Fibroblast of lung (primary cell): Measurements from ENCODE around the gene AEN. TPM values are rescaled to one million over a fixed set of nuclear protein-coding genes. Genes with fewer than 3 reads are reported as not detected.
A peak's percentile ranks its signal among the peaks of the same experiment; 100 is the strongest.

Experiments
- DNase-seq, 2 donors: peaks; one replicate each; pipeline versions ENCODE4 v3.0.0 to v3.0.0-alpha.2; 2010; ENCODE audit warnings: low read depth in 2 of 2
- H2AFZ ChIP-seq: 2 replicates; pipeline ENCODE4 v1.5.1; 2012; ENCODE audit warnings: low read length, control low read depth, inconsistent platforms
- H3K27ac ChIP-seq: 2 replicates; pipeline ENCODE4 v1.5.1; 2011; ENCODE audit warnings: low read length, control low read depth; ENCODE audit not compliant: insufficient read depth
- H3K27me3 ChIP-seq: 2 replicates; pipeline ENCODE4 v1.5.1; 2011; ENCODE audit warnings: mild to moderate bottlenecking, low read length; ENCODE audit not compliant: control insufficient read depth, insufficient read depth
- H3K36me3 ChIP-seq: 2 replicates; pipeline ENCODE4 v1.5.1; 2011; ENCODE audit warnings: low read length; ENCODE audit not compliant: control insufficient read depth, insufficient read depth
- H3K4me1 ChIP-seq: 2 replicates; pipeline ENCODE4 v1.5.1; 2011; ENCODE audit warnings: low read length; ENCODE audit not compliant: control insufficient read depth, insufficient read depth; ENCODE audit errors: extremely low read depth
- H3K4me2 ChIP-seq: 2 replicates; pipeline ENCODE4 v1.5.1; 2011; ENCODE audit warnings: low read length, control low read depth; ENCODE audit not compliant: insufficient read depth; ENCODE audit errors: extremely low read depth
- H3K4me3 ChIP-seq, 4 experiments: fragments of 200-600 bp in 1 of 4; sonication (generic) in 1 of 4; replicated peaks in 1 of 4; 2 replicates each; pipeline ENCODE4 v1.5.1; 2011 to 2016; ENCODE audit warnings: low read length in 4 of 4, low read depth in 3 of 4, mild to moderate bottlenecking in 3 of 4, control low read depth in 2 of 4, inconsistent platforms in 1 of 4, mixed read lengths in 1 of 4; ENCODE audit not compliant: insufficient read depth in 1 of 4; ENCODE audit errors: control extremely low read depth in 1 of 4
- H3K79me2 ChIP-seq: 2 replicates; pipeline ENCODE4 v1.5.1; 2012; ENCODE audit warnings: mild to moderate bottlenecking, low read length, inconsistent platforms; ENCODE audit not compliant: control insufficient read depth, insufficient read depth
- H3K9ac ChIP-seq: 2 replicates; pipeline ENCODE4 v1.5.1; 2011; ENCODE audit warnings: mild to moderate bottlenecking, low read length, control low read depth; ENCODE audit not compliant: insufficient read depth
- H3K9me3 ChIP-seq: 2 replicates; pipeline ENCODE4 v1.5.1; 2012; ENCODE audit warnings: low read depth, low read length; ENCODE audit not compliant: control insufficient read depth, insufficient read depth
- H4K20me1 ChIP-seq: 2 replicates; pipeline ENCODE4 v1.5.1; 2011; ENCODE audit warnings: low read length; ENCODE audit not compliant: control insufficient read depth, insufficient read depth; ENCODE audit errors: extremely low read depth
- EZH2 ChIP-seq: IDR thresholded peaks from 2 replicates; pipeline ENCODE4 v1.5.1; 2012; ENCODE audit warnings: low read length, control low read depth, mild to moderate bottlenecking; ENCODE audit errors: missing control alignments
- polyA plus RNA-seq, 2 donors: library from polyadenylated mRNA; depleted of rRNA in 1 of 2; stranded (reverse) in 1 of 2; unstranded in 1 of 2; fragments of >200 nt; gene quantifications; 2 replicates each; pipeline ENCODE4 v1.2.1, GENCODE V29; 2011 to 2012; ENCODE audit warnings: missing spikeins in 1 of 2
- total RNA-seq: library from RNA; depleted of rRNA; stranded (reverse); fragments of >200 nt; gene quantifications from 2 replicates; pipeline ENCODE4 v1.2.1, GENCODE V29; 2014
- TF ChIP-seq, protein P1 (sequence below), 2 donors: IDR thresholded peaks in 1 of 2; conservative IDR thresholded peaks in 1 of 2; 1 replicate in 1 of 2; 2 replicates in 1 of 2; pipeline ENCODE4 v1.5.1; 2011 to 2012; ENCODE audit warnings: low read length in 2 of 2, control low read depth in 1 of 2, inconsistent platforms in 1 of 2, low read depth in 1 of 2, mild to moderate bottlenecking in 1 of 2

Gene AEN
- total and polyA plus RNA-seq, 2 donors (not counting 1 experiment from before 2014, with no cell fraction given) = 18.5 to 83.7 TPM

DNA sequence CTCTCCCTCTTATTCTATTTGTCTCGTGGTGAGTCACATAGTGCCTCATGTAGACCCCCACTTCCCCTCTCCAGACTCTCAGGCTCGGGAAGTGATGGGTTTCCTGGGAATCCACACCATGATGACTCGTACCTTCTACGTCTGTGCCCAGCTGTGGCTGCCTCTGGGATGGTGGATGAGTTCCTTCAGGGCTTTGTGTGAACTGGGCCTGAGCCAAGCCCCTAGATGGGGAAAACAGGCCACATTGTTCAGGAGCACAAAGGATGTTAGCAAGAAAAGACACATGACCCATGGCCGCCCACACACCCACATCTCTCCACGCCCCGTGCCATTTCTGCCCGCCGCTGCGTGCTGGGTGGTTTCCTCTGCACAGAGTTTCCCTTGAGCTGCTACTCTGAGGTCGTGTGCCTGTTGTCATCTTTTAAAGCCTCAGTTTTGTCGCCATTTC lies 28.2 kb downstream of the AEN start:
- H3K79me2 ChIP-seq = no peaks in the 10 kb centered on the region
- H3K9ac ChIP-seq = no peak overlapping the region
- H2AFZ ChIP-seq = no peak overlapping the region
- no peaks in the 10 kb centered on the region for H3K27me3 ChIP-seq
- H3K36me3 ChIP-seq = no peaks in the 10 kb centered on the region
- H3K4me1 ChIP-seq = peaks cover 9% of the 10 kb centered on the region
- TF ChIP-seq, protein P1, sequence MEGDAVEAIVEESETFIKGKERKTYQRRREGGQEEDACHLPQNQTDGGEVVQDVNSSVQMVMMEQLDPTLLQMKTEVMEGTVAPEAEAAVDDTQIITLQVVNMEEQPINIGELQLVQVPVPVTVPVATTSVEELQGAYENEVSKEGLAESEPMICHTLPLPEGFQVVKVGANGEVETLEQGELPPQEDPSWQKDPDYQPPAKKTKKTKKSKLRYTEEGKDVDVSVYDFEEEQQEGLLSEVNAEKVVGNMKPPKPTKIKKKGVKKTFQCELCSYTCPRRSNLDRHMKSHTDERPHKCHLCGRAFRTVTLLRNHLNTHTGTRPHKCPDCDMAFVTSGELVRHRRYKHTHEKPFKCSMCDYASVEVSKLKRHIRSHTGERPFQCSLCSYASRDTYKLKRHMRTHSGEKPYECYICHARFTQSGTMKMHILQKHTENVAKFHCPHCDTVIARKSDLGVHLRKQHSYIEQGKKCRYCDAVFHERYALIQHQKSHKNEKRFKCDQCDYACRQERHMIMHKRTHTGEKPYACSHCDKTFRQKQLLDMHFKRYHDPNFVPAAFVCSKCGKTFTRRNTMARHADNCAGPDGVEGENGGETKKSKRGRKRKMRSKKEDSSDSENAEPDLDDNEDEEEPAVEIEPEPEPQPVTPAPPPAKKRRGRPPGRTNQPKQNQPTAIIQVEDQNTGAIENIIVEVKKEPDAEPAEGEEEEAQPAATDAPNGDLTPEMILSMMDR (conservative IDR thresholded peaks at IDR 0.05 in 1 of 2, IDR thresholded peaks at IDR 0.05 in 1 of 2; ENCODE audit: low read depth in 1 of 2, low read length in 2 of 2) = no peak
- no peak for TF ChIP-seq EZH2
- H4K20me1 ChIP-seq = no peaks in the 10 kb centered on the region
- H3K27ac ChIP-seq = peak overlapping the region; percentile 88
- no peaks in the 10 kb centered on the region for H3K9me3 ChIP-seq
- H3K4me2 ChIP-seq = no peak overlapping the region
- DNase-seq = peak; percentile 94 to 96
- no peak overlapping the region for H3K4me3 ChIP-seq

- Histone ChIP-seq H4K20me1 (no peaks in the 10 kb centered on the region), H3K79me2 (no peaks in the 10 kb centered on the region), H3K9ac (no peak overlapping the region), H3K4me1 (peaks cover 9% of the 10 kb centered on the region), H3K36me3 (no peaks in the 10 kb centered on the region), H3K9me3 (no peaks in the 10 kb centered on the region), H3K27me3 (no peaks in the 10 kb centered on the region), H2AFZ (no peak overlapping the region), H3K4me2 (no peak overlapping the region), H3K4me3 (no peak overlapping the region), H3K27ac (peak overlapping the region; percentile 69)
- no peak for TF ChIP-seq EZH2
- TF ChIP-seq, protein P1 (conservative IDR thresholded peaks at IDR 0.05 in 1 of 2, IDR thresholded peaks at IDR 0.05 in 1 of 2; ENCODE audit: low read depth in 1 of 2, low read length in 2 of 2) = no peak
- no peak for DNase-seq
These were observed 28.8 kb downstream of the AEN start for GRCh38 chr15:88649753-88650551.

GRCh38 chr15:88650556-88650955 lies 29.4 kb downstream of the AEN start:
- no peak overlapping the region for H3K27ac ChIP-seq
- TF ChIP-seq EZH2 = no peak
- TF ChIP-seq, protein P1 (conservative IDR thresholded peaks at IDR 0.05 in 1 of 2, IDR thresholded peaks at IDR 0.05 in 1 of 2; ENCODE audit: low read depth in 1 of 2, low read length in 2 of 2) = no peak

More at GRCh38 chr15:88650556-88650955, 29.4 kb downstream of the AEN start:
- H3K79me2 ChIP-seq = no peaks in the 10 kb centered on the region
- H3K4me3 ChIP-seq = no peak overlapping the region
- no peak overlapping the region for H3K9ac ChIP-seq
- H3K27me3 ChIP-seq = no peaks in the 10 kb centered on the region
- DNase-seq = no peak
- H2AFZ ChIP-seq = no peak overlapping the region
- peaks cover 9% of the 10 kb centered on the region for H3K4me1 ChIP-seq
- no peaks in the 10 kb centered on the region for H4K20me1 ChIP-seq
- H3K36me3 ChIP-seq = no peaks in the 10 kb centered on the region
- no peaks in the 10 kb centered on the region for H3K9me3 ChIP-seq
- no peak overlapping the region for H3K4me2 ChIP-seq
